SK-N-SH (cell line): ENCODE data around the gene SNX11. TPM values are rescaled to one million over a fixed set of nuclear protein-coding genes. Genes with fewer than 3 reads are reported as not detected.
A peak's percentile ranks its signal among the peaks of the same experiment; 100 is the strongest.

Source experiments
- CTCF ChIA-PET: fragments of 300-600, 350-600 bp; formaldehyde crosslinking; extraction: SDS; loops from one replicate; lab custom pipeline; 2021; lab: Yijun Ruan, JAX
- POLR2A ChIA-PET: fragments of 350-600 bp; sonication (Branson Sonifier 250); formaldehyde crosslinking; extraction: SDS; loops from one replicate; lab custom pipeline; 2020; ENCODE audit warnings: antibody characterized with exemption, inconsistent platforms; lab: Yijun Ruan, JAX
- DNase-seq: peaks from one replicate; pipeline ENCODE4 v3.0.0; 2012
- H2AFZ ChIP-seq: fragments of 200-600 bp; sonication (generic); 2 replicates; pipeline ENCODE4 v1.8.1; 2016; ENCODE audit warnings: antibody characterized with exemption, mild to moderate bottlenecking, low read depth
- H3F3A ChIP-seq: fragments of 200-600 bp; sonication (generic); replicated peaks from 2 replicates; pipeline ENCODE3; 2016; ENCODE audit warnings: antibody characterized with exemption, mild to moderate bottlenecking; ENCODE audit not compliant: insufficient read depth
- H3K27ac ChIP-seq, 2 experiments: fragments of 200-500 bp in 1 of 2; fragments of 200-600 bp in 1 of 2; sonication (Bioruptor generic) in 1 of 2; sonication (generic), shearing (Covaris generic) in 1 of 2; 2 replicates each; pipeline versions ENCODE4 v1.5.1 to v1.6.1; 2014 to 2016; ENCODE audit warnings: low read depth in 2 of 2, inconsistent platforms in 1 of 2, low read length in 1 of 2, mild to moderate bottlenecking in 1 of 2, mixed read lengths in 1 of 2
- H3K27me3 ChIP-seq: fragments of 200-600 bp; sonication (generic), shearing (Covaris generic); 2 replicates; pipeline ENCODE4 v1.6.1; 2016; ENCODE audit warnings: mixed run types; ENCODE audit not compliant: insufficient read depth
- H3K36me3 ChIP-seq, 2 experiments: fragments of 200-500 bp in 1 of 2; fragments of 200-600 bp in 1 of 2; sonication (Bioruptor generic) in 1 of 2; sonication (generic) in 1 of 2; replicated peaks in 1 of 2; 2 replicates each; pipeline versions ENCODE3 to v1.5.1; 2014 to 2016; ENCODE audit warnings: low read length in 1 of 2, mild to moderate bottlenecking in 1 of 2; ENCODE audit not compliant: insufficient read depth in 2 of 2, control insufficient read depth in 1 of 2
- H3K4me1 ChIP-seq, 2 experiments: fragments of 200-500 bp in 1 of 2; fragments of 200-600 bp in 1 of 2; sonication (Bioruptor generic) in 1 of 2; sonication (generic), shearing (Covaris generic) in 1 of 2; 2 replicates each; pipeline versions ENCODE4 v1.5.1 to v1.6.1; 2014 to 2016; ENCODE audit warnings: low read depth in 1 of 2, low read length in 1 of 2, mixed run types in 1 of 2; ENCODE audit not compliant: insufficient read depth in 2 of 2, control insufficient read depth in 1 of 2
- H3K4me2 ChIP-seq: fragments of 200-600 bp; sonication (generic), shearing (Covaris generic); 2 replicates; pipeline ENCODE4 v1.6.1; 2017; ENCODE audit warnings: mixed run types
- H3K4me3 ChIP-seq, 2 experiments: fragments of 200-500 bp in 1 of 2; fragments of 200-600 bp in 1 of 2; sonication (Bioruptor generic) in 1 of 2; sonication (generic), shearing (Covaris generic) in 1 of 2; 2 replicates each; pipeline versions ENCODE4 v1.5.1 to v1.8.1; 2014 to 2016; ENCODE audit warnings: low read depth in 2 of 2, inconsistent platforms in 1 of 2, low read length in 1 of 2, mild to moderate bottlenecking in 1 of 2, mixed read lengths in 1 of 2, moderate library complexity in 1 of 2
- H3K79me2 ChIP-seq: fragments of 200-600 bp; sonication (generic); 2 replicates; pipeline ENCODE4 v1.8.1; 2017; ENCODE audit warnings: mild to moderate bottlenecking; ENCODE audit not compliant: insufficient read depth
- H3K9ac ChIP-seq: fragments of 200-600 bp; sonication (generic); 2 replicates; pipeline ENCODE4 v1.6.1; 2017; ENCODE audit warnings: mixed run types
- H3K9me2 ChIP-seq: fragments of 200-600 bp; sonication (generic); 2 replicates; pipeline ENCODE4 v1.6.1; 2017; ENCODE audit warnings: mixed run types
- H3K9me3 ChIP-seq: fragments of 200-600 bp; sonication (generic); 2 replicates; pipeline ENCODE4 v1.6.1; 2017; ENCODE audit warnings: mixed run types, mild to moderate bottlenecking, moderate library complexity
- H4K20me1 ChIP-seq: fragments of 200-600 bp; sonication (generic); 2 replicates; pipeline ENCODE4 v1.6.1; 2017; ENCODE audit warnings: mild to moderate bottlenecking, mixed run types; ENCODE audit not compliant: insufficient read depth
- CHD2 ChIP-seq: fragments of 150-350 bp; IDR thresholded peaks from 2 replicates; pipeline ENCODE4 v1.6.1; 2018; ENCODE audit warnings: low read length; ENCODE audit not compliant: partially characterized antibody
- ELF1 ChIP-seq: IDR thresholded peaks from 2 replicates; pipeline ENCODE4 v1.4.0; 2012
- EP300 ChIP-seq, 2 experiments: IDR thresholded peaks; 2 replicates each; pipeline versions ENCODE4 v1.4.0 to v1.6.1; 2012; ENCODE audit warnings: borderline replicate concordance in 1 of 2, low read depth in 1 of 2, low read length in 1 of 2
- FOSL2 ChIP-seq: IDR thresholded peaks from 2 replicates; pipeline ENCODE4 v1.4.0; 2012; ENCODE audit warnings: low read depth, mild to moderate bottlenecking, moderate library complexity, borderline replicate concordance
- FOXJ3 ChIP-seq: sonication (generic); formaldehyde crosslinking; IDR thresholded peaks from 2 replicates; pipeline ENCODE4 v1.5.1; 2020; ENCODE audit warnings: mild to moderate bottlenecking, missing genetic modification reagents
- GATA2 ChIP-seq: sonication (generic); formaldehyde crosslinking; IDR thresholded peaks from 2 replicates; pipeline ENCODE4 v1.5.0; 2020; ENCODE audit warnings: mild to moderate bottlenecking, missing genetic modification reagents
- JUND ChIP-seq: IDR thresholded peaks from 2 replicates; pipeline ENCODE4 v1.4.0; 2012
- MXI1 ChIP-seq: IDR thresholded peaks from 2 replicates; pipeline ENCODE4 v1.6.1; 2012; ENCODE audit warnings: mild to moderate bottlenecking, low read depth, low read length, improper control_type of control experiment
- NRF1 ChIP-seq: IDR thresholded peaks from 2 replicates; pipeline ENCODE4 v1.6.1; 2012; ENCODE audit warnings: low read depth, mild to moderate bottlenecking, low read length
- POLR2AphosphoS5 ChIP-seq: IDR thresholded peaks from 2 replicates; pipeline ENCODE4 v1.6.1; 2012; ENCODE audit warnings: low read depth, low read length
- RXRA ChIP-seq: IDR thresholded peaks from 2 replicates; pipeline ENCODE4 v1.4.0; 2012; ENCODE audit warnings: low read depth, mild to moderate bottlenecking, borderline replicate concordance
- SIN3A ChIP-seq: IDR thresholded peaks from 2 replicates; pipeline ENCODE4 v1.6.1; 2012; ENCODE audit warnings: low read depth, mild to moderate bottlenecking, low read length, moderate library complexity, borderline replicate concordance
- SMC3 ChIP-seq: IDR thresholded peaks from 2 replicates; pipeline ENCODE4 v1.6.1; 2012; ENCODE audit warnings: low read depth, low read length, improper control_type of control experiment
- TAF1 ChIP-seq: IDR thresholded peaks from 2 replicates; pipeline ENCODE4 v1.6.1; 2012; ENCODE audit warnings: low read depth, mild to moderate bottlenecking, low read length, moderate library complexity, borderline replicate concordance
- TCF12 ChIP-seq: IDR thresholded peaks from 2 replicates; pipeline ENCODE4 v1.4.0; 2012
- TEAD4 ChIP-seq: IDR thresholded peaks from 2 replicates; pipeline ENCODE4 v1.4.0; 2012; ENCODE audit warnings: mild to moderate bottlenecking, borderline replicate concordance; ENCODE audit not compliant: insufficient read depth
- YY1 ChIP-seq: IDR thresholded peaks from 2 replicates; pipeline ENCODE4 v1.4.0; 2012; ENCODE audit warnings: low read depth, mild to moderate bottlenecking
- WGBS: methylation state at CpG from one replicate; pipeline ENCODE4 v1.1.6; 2017; ENCODE audit warnings: low lambda C conversion rate; 5-methylcytosine and 5-hydroxymethylcytosine counted together
- polyA plus RNA-seq, 3 experiments: library from polyadenylated mRNA; depleted of rRNA; stranded (reverse); fragments of >200 nt; gene quantifications; 2 replicates each; pipeline ENCODE4 v1.2.3, GENCODE V29; 2012
- TF ChIP-seq, protein P1 (sequence below): IDR thresholded peaks from 2 replicates; pipeline ENCODE4; 2012
- TF ChIP-seq, protein P2 (sequence below): IDR thresholded peaks from 2 replicates; pipeline ENCODE4 v1.4.0; 2012; ENCODE audit warnings: low read depth
- TF ChIP-seq, protein P3 (sequence below): IDR thresholded peaks from 2 replicates; pipeline ENCODE4 v1.4.0; 2012; ENCODE audit warnings: low read depth, borderline replicate concordance
- TF ChIP-seq, protein P4 (sequence below): fragments of 150-350 bp; IDR thresholded peaks from 2 replicates; pipeline ENCODE4 v1.6.1; 2017; ENCODE audit warnings: antibody characterized with exemption, low read length, low read depth, borderline replicate concordance
- TF ChIP-seq, protein P5 (sequence below): IDR thresholded peaks from 2 replicates; pipeline ENCODE4 v1.4.0; 2012; ENCODE audit warnings: low read depth, borderline replicate concordance
- TF ChIP-seq, protein P6 (sequence below): fragments of 200-600 bp; sonication (generic); IDR thresholded peaks from 2 replicates; pipeline ENCODE4 v1.6.1; 2017; ENCODE audit warnings: antibody characterized with exemption, mild to moderate bottlenecking, moderate library complexity

SNX11 gene
- polyA plus RNA-seq, 1 of the 3 experiments (the other 2 are of a cell fraction), result 19.0 TPM

DNA sequence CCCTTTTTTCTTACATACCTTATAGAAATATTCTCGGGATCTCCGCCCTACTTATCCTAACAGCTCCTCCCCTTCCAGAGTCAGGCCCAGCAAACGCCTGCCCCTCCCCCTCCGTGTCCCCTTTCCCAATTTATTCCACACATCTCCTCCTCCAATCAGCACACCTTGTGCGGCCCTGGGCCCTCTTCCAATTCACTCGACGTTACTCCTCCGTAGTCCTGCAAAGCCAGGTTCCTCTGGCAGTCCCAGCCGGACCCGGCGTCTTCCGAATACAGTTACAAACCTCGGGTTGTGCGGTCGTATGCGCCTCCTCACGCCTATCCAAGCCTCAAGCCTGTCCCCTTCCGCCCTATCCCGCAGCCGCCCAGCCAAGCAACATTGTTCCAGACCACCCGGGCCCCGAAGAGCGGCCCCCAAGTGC is 7.0 kb upstream of the SNX11 start:
- H3K36me3 ChIP-seq, result peaks cover under 1 to 21% of the 10 kb centered on the region in 2 experiments
- H3K79me2 ChIP-seq, result peaks cover 56% of the 10 kb centered on the region
- no peaks in the 10 kb centered on the region for H3K9me3 ChIP-seq
- no peaks in the 10 kb centered on the region for H3K9me2 ChIP-seq
- DNase-seq, result peak; percentile 73
- peak overlapping the region; percentile 77 for H3K9ac ChIP-seq
- ChIA-PET POLR2A (interaction anchor here (0.6 to 2.1 kb wide), 8 partner anchors 9 to 407 kb away, joined by 3 to 21 read pairs (median 4); partner anchors contain the start of gene NFE2L1), CTCF (interaction anchor here (0.5 to 14.8 kb wide), 10 partner anchors 19 to 260 kb away, joined by 3 to 241 read pairs (median 4); partner anchors contain the start of gene SCRN2)
- H3K4me3 ChIP-seq, result peak overlapping the region; percentile 66 to 90
- peak overlapping the region; percentile 81 to 91 for H3K27ac ChIP-seq
- H3K27me3 ChIP-seq, result no peaks in the 10 kb centered on the region
- H4K20me1 ChIP-seq, result peaks cover 47% of the 10 kb centered on the region
- peak overlapping the region; percentile 97 for H2AFZ ChIP-seq
- H3K4me2 ChIP-seq, result peak overlapping the region; percentile 86
- WGBS, result under 1% methylated on average over 23 of the region's 23 CpGs
- H3F3A ChIP-seq, result peaks cover 27% of the 10 kb centered on the region
- peaks cover 3 to 6% of the 10 kb centered on the region in 2 experiments; a peak in 2 of 4 replicates for H3K4me1 ChIP-seq
- TF ChIP-seq CHD2 (no peak), FOSL2 (no peak), EP300 (IDR thresholded peaks at IDR 0.05; ENCODE audit: borderline replicate concordance in 1 of 2, low read depth in 1 of 2, low read length in 1 of 2) (no peak), TAF1 (no peak), SIN3A (0 out of 2 replicates have a peak, but pooled peaks have one; percentile 3), MXI1 (peak; percentile 35), ELF1 (no peak), POLR2AphosphoS5 (peak; percentile 1; the same call in 1 of the 2 replicates), NRF1 (no peak), GATA2 (CRISPR knock-in tag) (no peak), JUND (no peak), TCF12 (no peak), TEAD4 (no peak), SMC3 (no peak), YY1 (0 out of 2 replicates have a peak, but pooled peaks have one; percentile 2), RXRA (no peak), FOXJ3 (CRISPR knock-in tag) (no peak; the same call in 1 of the 2 replicates)
- TF ChIP-seq, protein P1, sequence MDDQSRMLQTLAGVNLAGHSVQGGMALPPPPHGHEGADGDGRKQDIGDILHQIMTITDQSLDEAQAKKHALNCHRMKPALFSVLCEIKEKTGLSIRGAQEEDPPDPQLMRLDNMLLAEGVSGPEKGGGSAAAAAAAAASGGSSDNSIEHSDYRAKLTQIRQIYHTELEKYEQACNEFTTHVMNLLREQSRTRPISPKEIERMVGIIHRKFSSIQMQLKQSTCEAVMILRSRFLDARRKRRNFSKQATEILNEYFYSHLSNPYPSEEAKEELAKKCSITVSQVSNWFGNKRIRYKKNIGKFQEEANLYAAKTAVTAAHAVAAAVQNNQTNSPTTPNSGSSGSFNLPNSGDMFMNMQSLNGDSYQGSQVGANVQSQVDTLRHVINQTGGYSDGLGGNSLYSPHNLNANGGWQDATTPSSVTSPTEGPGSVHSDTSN, result no peak
- TF ChIP-seq, protein P2, sequence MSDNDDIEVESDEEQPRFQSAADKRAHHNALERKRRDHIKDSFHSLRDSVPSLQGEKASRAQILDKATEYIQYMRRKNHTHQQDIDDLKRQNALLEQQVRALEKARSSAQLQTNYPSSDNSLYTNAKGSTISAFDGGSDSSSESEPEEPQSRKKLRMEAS, result no peak; the same call in 1 of the 2 replicates
- TF ChIP-seq, protein P3, sequence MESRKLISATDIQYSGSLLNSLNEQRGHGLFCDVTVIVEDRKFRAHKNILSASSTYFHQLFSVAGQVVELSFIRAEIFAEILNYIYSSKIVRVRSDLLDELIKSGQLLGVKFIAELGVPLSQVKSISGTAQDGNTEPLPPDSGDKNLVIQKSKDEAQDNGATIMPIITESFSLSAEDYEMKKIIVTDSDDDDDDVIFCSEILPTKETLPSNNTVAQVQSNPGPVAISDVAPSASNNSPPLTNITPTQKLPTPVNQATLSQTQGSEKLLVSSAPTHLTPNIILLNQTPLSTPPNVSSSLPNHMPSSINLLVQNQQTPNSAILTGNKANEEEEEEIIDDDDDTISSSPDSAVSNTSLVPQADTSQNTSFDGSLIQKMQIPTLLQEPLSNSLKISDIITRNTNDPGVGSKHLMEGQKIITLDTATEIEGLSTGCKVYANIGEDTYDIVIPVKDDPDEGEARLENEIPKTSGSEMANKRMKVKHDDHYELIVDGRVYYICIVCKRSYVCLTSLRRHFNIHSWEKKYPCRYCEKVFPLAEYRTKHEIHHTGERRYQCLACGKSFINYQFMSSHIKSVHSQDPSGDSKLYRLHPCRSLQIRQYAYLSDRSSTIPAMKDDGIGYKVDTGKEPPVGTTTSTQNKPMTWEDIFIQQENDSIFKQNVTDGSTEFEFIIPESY, result no peak
- TF ChIP-seq, protein P4, sequence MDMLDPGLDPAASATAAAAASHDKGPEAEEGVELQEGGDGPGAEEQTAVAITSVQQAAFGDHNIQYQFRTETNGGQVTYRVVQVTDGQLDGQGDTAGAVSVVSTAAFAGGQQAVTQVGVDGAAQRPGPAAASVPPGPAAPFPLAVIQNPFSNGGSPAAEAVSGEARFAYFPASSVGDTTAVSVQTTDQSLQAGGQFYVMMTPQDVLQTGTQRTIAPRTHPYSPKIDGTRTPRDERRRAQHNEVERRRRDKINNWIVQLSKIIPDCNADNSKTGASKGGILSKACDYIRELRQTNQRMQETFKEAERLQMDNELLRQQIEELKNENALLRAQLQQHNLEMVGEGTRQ, result no peak
- TF ChIP-seq, protein P5, sequence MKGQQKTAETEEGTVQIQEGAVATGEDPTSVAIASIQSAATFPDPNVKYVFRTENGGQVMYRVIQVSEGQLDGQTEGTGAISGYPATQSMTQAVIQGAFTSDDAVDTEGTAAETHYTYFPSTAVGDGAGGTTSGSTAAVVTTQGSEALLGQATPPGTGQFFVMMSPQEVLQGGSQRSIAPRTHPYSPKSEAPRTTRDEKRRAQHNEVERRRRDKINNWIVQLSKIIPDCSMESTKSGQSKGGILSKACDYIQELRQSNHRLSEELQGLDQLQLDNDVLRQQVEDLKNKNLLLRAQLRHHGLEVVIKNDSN, result no peak
- TF ChIP-seq, protein P6, sequence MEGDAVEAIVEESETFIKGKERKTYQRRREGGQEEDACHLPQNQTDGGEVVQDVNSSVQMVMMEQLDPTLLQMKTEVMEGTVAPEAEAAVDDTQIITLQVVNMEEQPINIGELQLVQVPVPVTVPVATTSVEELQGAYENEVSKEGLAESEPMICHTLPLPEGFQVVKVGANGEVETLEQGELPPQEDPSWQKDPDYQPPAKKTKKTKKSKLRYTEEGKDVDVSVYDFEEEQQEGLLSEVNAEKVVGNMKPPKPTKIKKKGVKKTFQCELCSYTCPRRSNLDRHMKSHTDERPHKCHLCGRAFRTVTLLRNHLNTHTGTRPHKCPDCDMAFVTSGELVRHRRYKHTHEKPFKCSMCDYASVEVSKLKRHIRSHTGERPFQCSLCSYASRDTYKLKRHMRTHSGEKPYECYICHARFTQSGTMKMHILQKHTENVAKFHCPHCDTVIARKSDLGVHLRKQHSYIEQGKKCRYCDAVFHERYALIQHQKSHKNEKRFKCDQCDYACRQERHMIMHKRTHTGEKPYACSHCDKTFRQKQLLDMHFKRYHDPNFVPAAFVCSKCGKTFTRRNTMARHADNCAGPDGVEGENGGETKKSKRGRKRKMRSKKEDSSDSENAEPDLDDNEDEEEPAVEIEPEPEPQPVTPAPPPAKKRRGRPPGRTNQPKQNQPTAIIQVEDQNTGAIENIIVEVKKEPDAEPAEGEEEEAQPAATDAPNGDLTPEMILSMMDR, result no peak
